Raji (cell line): ENCODE measurements around the gene PSMC4.

Source experiments
- POLR2A ChIP-seq: IDR thresholded peaks from 2 replicates; pipeline ENCODE4 v1.6.1; 2011; ENCODE audit warnings: low read depth, low read length, control low read depth; ENCODE audit not compliant: insufficient read depth

PSMC4 gene

DNA sequence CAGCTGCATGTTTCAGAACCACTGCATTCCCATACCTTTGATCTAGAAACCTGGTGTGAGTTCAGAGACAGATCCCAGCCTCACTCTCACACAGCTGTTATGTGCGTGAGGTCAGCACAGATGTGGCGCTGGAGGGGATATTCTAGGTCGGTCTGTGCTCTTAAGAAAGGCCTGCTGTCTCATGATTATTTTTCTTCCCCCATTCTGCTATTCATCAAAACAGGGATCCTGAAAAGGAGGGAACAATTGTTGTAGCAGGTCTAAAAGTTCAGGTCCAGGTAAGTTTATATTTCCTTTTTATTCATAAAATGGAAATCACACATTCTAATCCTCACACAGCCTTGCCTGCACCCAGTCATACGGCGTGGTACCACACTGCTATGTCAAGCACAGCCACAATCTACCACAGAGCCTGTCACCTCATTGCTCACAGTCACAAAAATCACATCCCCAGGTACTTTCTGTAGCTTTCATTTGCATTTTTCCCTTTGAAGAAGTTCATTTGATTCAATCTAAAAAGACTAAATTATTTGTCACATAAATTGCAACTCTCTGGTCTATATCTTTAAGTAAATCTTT lies 26.8 kb downstream of the PSMC4 start:
- no peak for TF ChIP-seq POLR2A

DNA sequence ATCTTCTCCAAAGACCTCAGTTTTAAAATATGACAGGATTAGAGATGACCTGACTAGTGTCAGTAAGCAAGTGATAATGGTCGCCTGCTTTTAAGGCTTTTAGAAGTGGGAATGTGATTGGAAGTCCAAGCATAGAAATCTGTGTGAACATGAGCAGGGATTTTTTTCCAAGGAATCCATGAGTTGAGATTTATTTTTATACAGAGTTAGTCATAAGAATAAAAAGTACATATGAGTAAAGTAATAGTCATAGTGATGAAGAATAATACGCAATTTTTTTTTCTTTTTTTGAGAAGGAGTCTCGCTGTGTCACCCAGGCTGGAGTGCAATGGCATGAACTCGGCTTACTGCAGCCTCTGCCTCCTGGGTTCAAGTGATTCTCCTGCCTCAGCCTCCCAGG lies 27.5 kb downstream of the PSMC4 start:
- TF ChIP-seq POLR2A = no peak

DNA sequence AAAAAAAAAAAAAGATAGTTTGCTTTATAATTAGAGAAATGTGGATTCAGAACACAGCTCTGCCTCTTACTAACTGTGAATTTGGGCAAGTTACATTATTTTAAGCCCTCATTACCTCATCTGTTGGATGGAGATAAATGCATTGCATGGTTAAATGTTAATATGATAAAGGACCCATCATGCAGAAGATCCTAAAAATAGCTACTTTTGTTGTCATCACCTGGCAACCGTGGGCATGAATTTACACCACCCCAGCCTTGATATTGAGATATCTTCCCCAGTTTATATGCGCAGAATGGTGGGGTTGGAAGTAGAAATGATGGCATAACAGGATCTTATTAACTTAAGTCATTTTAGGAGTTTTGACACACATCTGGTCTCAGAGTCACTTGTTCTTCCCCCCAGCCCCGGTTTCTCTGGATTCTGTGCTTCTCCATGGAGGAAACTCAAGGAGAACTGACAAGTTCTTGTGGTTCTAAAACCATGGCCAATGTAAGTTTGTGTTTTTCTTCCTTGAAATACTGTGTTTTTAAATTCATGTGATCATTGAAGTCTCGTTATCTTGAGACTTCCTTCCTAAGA lies 34.8 kb downstream of the PSMC4 start:
- no peak for TF ChIP-seq POLR2A

DNA sequence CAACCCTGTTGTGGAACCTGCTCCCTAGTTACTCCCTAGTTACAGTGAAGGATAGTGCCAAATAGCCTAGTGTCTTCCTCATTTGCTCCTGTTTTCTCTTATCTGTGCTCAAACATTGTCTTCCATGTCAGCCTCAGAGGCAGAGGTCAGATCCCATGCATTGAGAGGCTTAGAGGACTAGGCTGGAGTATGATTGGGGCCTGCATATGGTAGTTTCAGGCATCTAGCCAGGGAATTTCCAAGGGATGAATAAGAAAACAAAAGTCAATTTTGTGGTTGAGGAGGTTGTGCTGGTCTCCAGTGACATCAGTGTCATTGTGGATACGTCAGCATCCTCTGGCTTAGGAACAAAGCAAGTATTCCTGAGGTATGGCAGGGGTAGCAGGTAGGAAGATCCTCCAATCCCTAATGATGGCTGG lies 35.3 kb downstream of the PSMC4 start:
- no peak for TF ChIP-seq POLR2A

DNA sequence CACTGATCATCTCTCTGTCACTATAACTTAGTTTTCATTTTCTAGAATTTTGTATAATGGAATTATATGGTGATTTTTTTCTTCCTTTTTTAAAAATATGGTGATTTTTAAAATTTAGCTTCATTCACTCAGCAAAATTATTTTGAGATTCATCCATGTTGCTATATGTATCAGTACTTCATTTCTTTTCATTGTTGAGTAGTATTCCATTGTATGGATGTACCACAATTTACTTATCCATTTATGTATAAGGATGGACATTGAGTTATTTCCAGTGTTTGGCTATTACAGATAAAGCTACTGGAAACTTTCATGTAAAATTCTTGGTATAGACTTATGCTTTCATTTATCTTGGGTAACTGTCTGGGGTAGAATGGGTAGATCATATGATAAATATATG lies 38.7 kb downstream of the PSMC4 start:
- TF ChIP-seq POLR2A = no peak

DNA sequence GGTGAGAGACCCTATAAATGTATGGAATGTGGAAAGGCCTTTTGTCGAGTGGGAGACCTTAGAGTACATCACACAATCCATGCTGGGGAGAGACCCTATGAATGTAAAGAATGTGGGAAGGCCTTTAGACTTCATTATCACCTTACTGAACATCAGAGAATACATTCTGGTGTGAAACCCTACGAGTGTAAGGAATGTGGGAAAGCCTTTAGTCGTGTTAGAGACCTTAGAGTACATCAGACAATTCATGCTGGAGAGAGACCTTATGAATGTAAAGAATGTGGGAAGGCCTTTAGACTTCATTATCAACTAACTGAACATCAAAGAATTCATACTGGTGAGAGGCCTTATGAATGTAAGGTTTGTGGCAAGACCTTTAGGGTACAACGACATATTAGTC lies 43.0 kb downstream of the PSMC4 start:
- no peak for TF ChIP-seq POLR2A

DNA sequence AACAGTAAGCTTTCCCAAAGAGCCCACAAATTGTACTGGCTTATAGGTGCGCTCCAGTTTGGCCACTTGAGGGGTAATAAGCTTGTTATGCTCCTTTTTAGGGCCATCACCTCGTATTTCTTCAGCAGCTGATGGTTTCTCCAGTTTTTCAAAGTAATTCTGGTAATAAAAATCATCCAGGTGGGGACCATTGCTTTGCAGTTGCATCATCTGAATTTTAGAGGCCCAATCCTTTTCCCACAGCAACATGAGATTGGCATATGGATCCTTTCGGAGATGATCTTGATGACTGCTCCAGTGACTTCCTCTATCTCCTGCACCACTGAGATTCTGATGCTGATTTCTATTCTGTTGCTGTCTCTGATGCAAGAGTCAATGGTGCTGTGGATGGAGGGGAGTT lies 53.0 kb downstream of the PSMC4 start:
- no peak for TF ChIP-seq POLR2A

DNA sequence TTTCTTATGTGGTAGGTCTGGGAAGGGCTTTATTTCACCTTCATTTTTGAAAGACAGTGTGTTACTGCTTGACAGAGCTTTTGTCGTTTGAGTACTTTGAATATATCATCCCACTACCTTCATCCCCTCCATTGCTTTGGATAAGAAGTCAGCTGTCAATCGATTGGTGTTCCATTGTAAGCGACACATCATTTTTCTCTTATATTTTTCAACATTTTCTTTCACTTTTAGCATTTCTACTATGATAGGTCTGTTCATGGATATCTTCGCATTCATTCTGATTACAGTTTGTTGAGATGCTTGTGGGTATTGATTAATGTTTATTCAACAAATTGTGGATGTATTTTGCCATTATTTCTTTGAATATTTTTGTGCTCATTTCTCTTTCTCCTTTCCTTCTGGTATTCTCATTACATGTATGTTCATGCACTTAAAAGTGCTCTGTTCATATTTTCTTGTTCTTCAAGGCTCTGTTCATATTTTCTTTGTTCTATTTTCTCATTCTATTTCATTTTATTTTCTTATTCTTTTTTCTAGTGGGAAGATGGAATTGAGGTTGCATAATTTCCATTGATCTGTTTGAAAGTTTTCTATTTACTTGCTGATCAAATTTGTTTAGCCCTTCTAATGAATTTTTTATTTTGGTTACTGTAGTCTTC lies 55.1 kb downstream of the PSMC4 start:
- no peak for TF ChIP-seq POLR2A

DNA sequence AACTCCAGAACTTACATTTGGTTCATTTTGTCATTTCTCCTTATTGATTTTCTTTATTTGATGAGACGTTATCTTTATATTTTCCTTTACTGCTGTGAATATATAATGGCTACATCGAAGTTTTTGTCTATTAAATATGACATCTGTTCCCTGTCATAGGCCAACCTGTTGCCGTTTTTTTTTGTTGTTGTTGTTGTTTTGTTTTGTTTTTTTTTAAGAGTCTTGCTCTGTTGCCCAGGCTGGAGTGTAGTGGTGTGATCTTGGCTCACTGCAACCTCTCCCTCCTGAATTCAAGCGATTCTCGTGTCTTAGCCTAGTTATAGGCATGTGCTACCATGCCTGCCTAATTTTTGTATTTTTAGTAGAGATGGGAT lies 55.6 kb downstream of the PSMC4 start:
- TF ChIP-seq POLR2A = no peak
